ENCODE measurements around the gene MSTN. TPM values are rescaled to one million over a fixed set of nuclear protein-coding genes. Genes with fewer than 3 reads are reported as not detected.

The MSTN gene
- polyA plus RNA-seq, 1 donor from 2014 or later = 1.2 TPM

GRCh38 chr2:190105554-190105953, 43.0 kb upstream of the MSTN start:
- Histone ChIP-seq H3K27ac (ENCODE audit: low read length) (no peak overlapping the region), H3K4me3 (ENCODE audit: low read length) (no peak overlapping the region), H3K9me2 (ENCODE audit: insufficient read depth, low read length) (no peaks in the 10 kb centered on the region), H3F3A (ENCODE audit: insufficient read depth, low read length, poor library complexity, severe bottlenecking) (no peaks in the 10 kb centered on the region), H3K79me2 (replicated peaks; ENCODE audit: insufficient read depth, low read length) (no peaks in the 10 kb centered on the region), H2AFZ (ENCODE audit: low read depth, low read length) (no peak overlapping the region), H3K36me3 (ENCODE audit: insufficient read depth, low read length) (no peaks in the 10 kb centered on the region), H3K9me3 (ENCODE audit: low read length) (peaks cover 6% of the 10 kb centered on the region), H4K20me1 (ENCODE audit: insufficient read depth) (no peaks in the 10 kb centered on the region), H3K27me3 (ENCODE audit: insufficient read depth, low read depth, low read length) (no peaks in the 10 kb centered on the region), H3K4me2 (ENCODE audit: low read length) (no peak overlapping the region), H3K9ac (ENCODE audit: low read length) (no peak overlapping the region)
- TF ChIP-seq REST (IDR thresholded peaks at IDR 0.05; ENCODE audit: borderline replicate concordance) (no peak), EZH2 (IDR thresholded peaks at IDR 0.05; ENCODE audit: borderline replicate concordance, insufficient read depth, low read length, poor library complexity, severe bottlenecking) (no peak), MXI1 (conservative IDR thresholded peaks at IDR 0.05; ENCODE audit: poor library complexity, severe bottlenecking) (no peak), TAF1 (IDR thresholded peaks at IDR 0.05; ENCODE audit: low read depth) (no peak), RAD21 (conservative IDR thresholded peaks at IDR 0.05) (no peak), POLR2AphosphoS5 (IDR thresholded peaks at IDR 0.05) (no peak), CTCF (IDR thresholded peaks at IDR 0.05; ENCODE audit: poor library complexity, severe bottlenecking) (no peak), SMC3 (conservative IDR thresholded peaks at IDR 0.05; ENCODE audit: poor library complexity) (no peak), EP300 (conservative IDR thresholded peaks at IDR 0.05; ENCODE audit: poor library complexity, severe bottlenecking) (no peak)

- Histone ChIP-seq H3K36me3 (ENCODE audit: insufficient read depth, low read length) (no peaks in the 10 kb centered on the region), H3K4me2 (ENCODE audit: low read length) (no peak overlapping the region), H3F3A (ENCODE audit: insufficient read depth, low read length, poor library complexity, severe bottlenecking) (no peaks in the 10 kb centered on the region), H3K9me2 (ENCODE audit: insufficient read depth, low read length) (no peaks in the 10 kb centered on the region), H2AFZ (ENCODE audit: low read depth, low read length) (no peak overlapping the region), H3K4me3 (ENCODE audit: low read length) (no peak overlapping the region), H3K27me3 (ENCODE audit: insufficient read depth, low read depth, low read length) (no peaks in the 10 kb centered on the region), H4K20me1 (ENCODE audit: insufficient read depth) (no peaks in the 10 kb centered on the region), H3K9ac (ENCODE audit: low read length) (no peak overlapping the region), H3K79me2 (replicated peaks; ENCODE audit: insufficient read depth, low read length) (no peaks in the 10 kb centered on the region), H3K9me3 (ENCODE audit: low read length) (peaks cover 6% of the 10 kb centered on the region), H3K27ac (ENCODE audit: low read length) (no peak overlapping the region)
- TF ChIP-seq TAF1 (IDR thresholded peaks at IDR 0.05; ENCODE audit: low read depth) = no peak
Measured at GRCh38 chr2:190103144-190103543, 40.6 kb upstream of the MSTN start.

All from neural cell (in vitro differentiated cells).